HepG2 (cell line): ENCODE data around the gene ITK. TPM values are rescaled to one million over a fixed set of nuclear protein-coding genes. Genes with fewer than 3 reads are reported as not detected.

Experiments used
- ATAC-seq: fragments of 200-7000 bp; cut with Tn5 transposase; 3 replicates; pipeline ENCODE4 v1.9.1; 2020; ENCODE audit warnings: mild to moderate bottlenecking, moderate library complexity
- BruUV-seq: library from RNA; stranded (reverse); fragments of 400-500 nt; replicated peaks from 2 replicates; lab custom pipeline; 2021; lab: Mats Ljungman, UMichigan
- CTCF ChIA-PET: fragments of 300-600 bp; formaldehyde crosslinking; extraction: SDS; loops from one replicate; lab custom pipeline; 2021; ENCODE audit warnings: low total read pairs, inconsistent platforms, low intra/inter-chr PET ratio; lab: Yijun Ruan, JAX
- POLR2A ChIA-PET: fragments of 350-600 bp; sonication (Branson Sonifier 250); formaldehyde crosslinking; loops from one replicate; lab custom pipeline; 2020; ENCODE audit warnings: antibody characterized with exemption, inconsistent platforms; lab: Yijun Ruan, JAX
- DNase-seq: peaks from one replicate; pipeline ENCODE4 v3.0.0-alpha.2; 2015; ENCODE audit warnings: low spot score
- FAIRE-seq: peaks from 3 replicates; lab custom pipeline; 2011; peaks lifted over from hg19 to GRCh38; lab: Jason Lieb, UNC
- H2AFZ ChIP-seq: one replicate; pipeline ENCODE4 v1.6.1; 2011; ENCODE audit warnings: low read length, inconsistent platforms
- H3K27ac ChIP-seq: fragments of 300-600 bp; 3 replicates; pipeline ENCODE4 v1.8.0; 2011; ENCODE audit warnings: mixed run types, mild to moderate bottlenecking, mixed read lengths, low read length, inconsistent platforms; ENCODE audit not compliant: insufficient read depth; ENCODE audit errors: extremely low read length
- H3K27me3 ChIP-seq, 2 experiments: fragments of 200-600 bp in 1 of 2; 2 replicates in 1 of 2; 3 replicates in 1 of 2; pipeline versions ENCODE4 v1.6.0 to v1.8.0; 2011; ENCODE audit warnings: low read length in 2 of 2, mild to moderate bottlenecking in 2 of 2, moderate library complexity in 2 of 2, inconsistent platforms in 1 of 2; ENCODE audit not compliant: insufficient read depth in 2 of 2, control insufficient read depth in 1 of 2
- H3K36me3 ChIP-seq, 2 experiments: fragments of 200-600 bp in 1 of 2; replicated peaks in 1 of 2; 2 replicates in 1 of 2; 3 replicates in 1 of 2; pipeline versions ENCODE4 v1.5.1 to v1.8.0; 2011; ENCODE audit warnings: low read length in 2 of 2, inconsistent platforms in 1 of 2; ENCODE audit not compliant: insufficient read depth in 2 of 2, control insufficient read depth in 1 of 2
- H3K4me1 ChIP-seq: 2 replicates; pipeline ENCODE4 v1.5.1; 2012; ENCODE audit warnings: low read length, inconsistent platforms; ENCODE audit not compliant: insufficient read depth
- H3K4me2 ChIP-seq: 2 replicates; pipeline ENCODE4 v1.6.0; 2011; ENCODE audit warnings: low read depth, low read length, inconsistent platforms
- H3K4me3 ChIP-seq, 3 experiments: fragments of 200-600 bp in 1 of 3; sonication (generic), shearing (Covaris generic) in 1 of 3; replicated peaks in 1 of 3; 2 replicates each; pipeline ENCODE4 v1.5.1; 2011 to 2016; ENCODE audit warnings: low read length in 3 of 3, inconsistent platforms in 2 of 3, low read depth in 2 of 3, mild to moderate bottlenecking in 2 of 3, control low read depth in 1 of 3, mixed read lengths in 1 of 3; ENCODE audit not compliant: insufficient read depth in 1 of 3
- H3K79me2 ChIP-seq: one replicate; pipeline ENCODE4 v1.6.1; 2011; ENCODE audit warnings: low read length, inconsistent platforms; ENCODE audit not compliant: insufficient read depth
- H3K9ac ChIP-seq: 2 replicates; pipeline ENCODE4 v1.6.0; 2011; ENCODE audit warnings: mild to moderate bottlenecking, low read depth, low read length, inconsistent platforms; ENCODE audit not compliant: insufficient read depth
- H3K9me3 ChIP-seq: 2 replicates; pipeline ENCODE4 v1.5.1; 2012; ENCODE audit warnings: mild to moderate bottlenecking, low read length
- H4K20me1 ChIP-seq: 2 replicates; pipeline ENCODE4 v1.6.0; 2011; ENCODE audit warnings: inconsistent platforms, mild to moderate bottlenecking, low read length, moderate library complexity; ENCODE audit not compliant: insufficient read depth
- FOXJ3 ChIP-seq: sonication (generic); formaldehyde crosslinking; IDR thresholded peaks from 2 replicates; pipeline ENCODE4 v1.4.0; 2020; ENCODE audit warnings: missing genetic modification reagents, mild to moderate bottlenecking, borderline replicate concordance
- GLMP ChIP-seq: sonication (generic); formaldehyde crosslinking; IDR thresholded peaks from 2 replicates; pipeline ENCODE4 v1.9.0; 2021; ENCODE audit warnings: missing genetic modification reagents, mild to moderate bottlenecking, borderline replicate concordance
- HDAC2 ChIP-seq: sonication (generic); formaldehyde crosslinking; IDR thresholded peaks from 2 replicates; pipeline ENCODE4 v1.4.0; 2020; ENCODE audit warnings: missing genetic modification reagents
- HOXD1 ChIP-seq: sonication (generic); formaldehyde crosslinking; IDR thresholded peaks from 2 replicates; pipeline ENCODE4 v1.5.0; 2020; ENCODE audit warnings: missing genetic modification reagents
- MXI1 ChIP-seq: IDR thresholded peaks from 3 replicates; pipeline ENCODE4 v1.6.1; 2012; ENCODE audit warnings: low read depth, low read length, inconsistent platforms, borderline replicate concordance
- MYPOP ChIP-seq: sonication (generic); formaldehyde crosslinking; IDR thresholded peaks from 2 replicates; pipeline ENCODE4 v1.8.1; 2023; ENCODE audit warnings: mild to moderate bottlenecking, moderate library complexity, missing genetic modification reagents
- SMAD9 ChIP-seq: sonication (generic); formaldehyde crosslinking; IDR thresholded peaks from 2 replicates; pipeline ENCODE4 v1.5.1; 2020; ENCODE audit warnings: mild to moderate bottlenecking, missing genetic modification reagents
- XRCC5 ChIP-seq: fragments of 200-400 bp; formaldehyde crosslinking; optimal IDR thresholded peaks from 2 replicates; pipeline ENCODE3; 2017; ENCODE audit warnings: mild to moderate bottlenecking, low read length
- ZBTB3 ChIP-seq: sonication (generic); formaldehyde crosslinking; IDR thresholded peaks from 2 replicates; pipeline ENCODE4 v1.4.0; 2020; ENCODE audit warnings: low read depth, mild to moderate bottlenecking, moderate library complexity, missing genetic modification reagents, borderline replicate concordance
- ZBTB42 ChIP-seq: sonication (generic); formaldehyde crosslinking; IDR thresholded peaks from 2 replicates; pipeline ENCODE4 v1.5.0; 2020; ENCODE audit warnings: mild to moderate bottlenecking, missing genetic modification reagents
- ZNF180 ChIP-seq: sonication (generic); formaldehyde crosslinking; IDR thresholded peaks from 2 replicates; pipeline ENCODE4 v1.4.0; 2020; ENCODE audit warnings: low read depth, missing genetic modification reagents, borderline replicate concordance
- ZNF207 ChIP-seq: fragments of 450-650 bp; IDR thresholded peaks from 2 replicates; pipeline ENCODE4 v1.6.1; 2016; ENCODE audit warnings: antibody characterized with exemption, borderline replicate concordance
- ZNF225 ChIP-seq: sonication (generic); formaldehyde crosslinking; IDR thresholded peaks from 2 replicates; pipeline ENCODE4 v1.4.0; 2020; ENCODE audit warnings: mild to moderate bottlenecking, missing genetic modification reagents
- ZNF274 ChIP-seq: sonication (generic); formaldehyde crosslinking; IDR thresholded peaks from 2 replicates; pipeline ENCODE4 v1.5.1; 2020; ENCODE audit warnings: mild to moderate bottlenecking, missing genetic modification reagents
- ZNF276 ChIP-seq: sonication (generic); formaldehyde crosslinking; IDR thresholded peaks from 2 replicates; pipeline ENCODE4 v1.4.0; 2020; ENCODE audit warnings: mild to moderate bottlenecking, low read depth, missing genetic modification reagents
- ZNF460 ChIP-seq: sonication (generic); formaldehyde crosslinking; IDR thresholded peaks from 2 replicates; pipeline ENCODE4 v1.5.1; 2020; ENCODE audit warnings: missing genetic modification reagents, mild to moderate bottlenecking, borderline replicate concordance
- ZNF704 ChIP-seq: sonication (generic); formaldehyde crosslinking; IDR thresholded peaks from 2 replicates; pipeline ENCODE4 v1.8.1; 2023; ENCODE audit warnings: mild to moderate bottlenecking, inconsistent platforms, moderate library complexity, missing genetic modification reagents, borderline replicate concordance
- ZNF782 ChIP-seq: sonication (generic); formaldehyde crosslinking; IDR thresholded peaks from 2 replicates; pipeline ENCODE4 v1.4.0; 2020; ENCODE audit warnings: missing genetic modification reagents, mild to moderate bottlenecking, borderline replicate concordance
- ZSCAN5A ChIP-seq: sonication (generic); formaldehyde crosslinking; IDR thresholded peaks from 2 replicates; pipeline ENCODE4 v1.8.0; 2022; ENCODE audit warnings: mild to moderate bottlenecking, missing genetic modification reagents, borderline replicate concordance
- WGBS: methylation state at CpG from one replicate; pipeline ENCODE4 v1.1.6; 2017; ENCODE audit warnings: low lambda C conversion rate; 5-methylcytosine and 5-hydroxymethylcytosine counted together
- in situ Hi-C: cut with HindIII; loops from 2 replicates; pipeline ENCODE4 v1.10.0; 2017; ENCODE audit warnings: low pct_unique_long_range_greater_than_20kb; ENCODE audit not compliant: extremely low pct_ligation_motif_present
- intact Hi-C: fragments of 100-400 bp; cut with micrococcal nuclease; formaldehyde crosslinking; loops from one replicate; pipeline ENCODE4 v1.10.0; 2022; ENCODE audit not compliant: unreplicated experiment
- polyA plus RNA-seq, 8 experiments: library from polyadenylated mRNA; depleted of rRNA in 3 of 8; stranded (reverse) in 7 of 8; unstranded in 1 of 8; fragments of >200 nt; fragmentation: Illumina TruSeq in 4 of 8; extraction: Trizol in 4 of 8; gene quantifications; 2 replicates each; pipeline versions ENCODE4 v1.2.1 to v1.2.3, GENCODE V29; 2011 to 2016; ENCODE audit warnings: low read depth in 4 of 8, missing spikeins in 1 of 8, mixed read lengths in 1 of 8; ENCODE audit not compliant: insufficient read depth in 1 of 8
- total RNA-seq, 5 experiments: library from RNA; depleted of rRNA; stranded (reverse); fragments of >200 nt; fragmentation: Illumina TruSeq; extraction: Trizol; gene quantifications; 2 replicates each; pipeline ENCODE4 v1.2.3, GENCODE V29; 2016; ENCODE audit warnings: low read depth in 1 of 5

The ITK gene
- total and polyA plus RNA-seq, 2 of the 13 experiments (the other 11 are each of a cell fraction or from before 2014, with no cell fraction given), result 0.01 TPM; not detected in 1

GRCh38 chr5:157280927-157281326 is 100.3 kb downstream of the ITK start:
- no peaks in the 10 kb centered on the region for H3K27me3 ChIP-seq
- no peaks in the 10 kb centered on the region for H3K9me3 ChIP-seq
- H3K4me1 ChIP-seq, result peaks cover 7% of the 10 kb centered on the region; the same call in 1 of the 2 replicates
- 97% methylated on average over 3 of the region's 3 CpGs for WGBS
- POLR2A ChIA-PET, result no interaction called here
- H3K4me3 ChIP-seq, result no peak overlapping the region
- no peak overlapping the region for H3K4me2 ChIP-seq
- no peak for DNase-seq
- intact Hi-C loops (no loop called here), in situ Hi-C loops (no loop called here)
- no peak overlapping the region for H3K9ac ChIP-seq
- no TSS peak for BruUV-seq
- H3K27ac ChIP-seq, result no peak overlapping the region
- ATAC-seq, result no peak
- CTCF ChIA-PET, result no interaction called here
- H3K79me2 ChIP-seq, result peaks cover 17% of the 10 kb centered on the region
- no peaks in the 10 kb centered on the region for H3K36me3 ChIP-seq
- H2AFZ ChIP-seq, result no peak overlapping the region
- H4K20me1 ChIP-seq, result no peaks in the 10 kb centered on the region
- no peak for FAIRE-seq
- TF ChIP-seq FOXJ3 (CRISPR knock-in tag) (no peak), MXI1 (no peak), ZNF276 (CRISPR knock-in tag) (no peak), MYPOP (no peak), GLMP (CRISPR knock-in tag) (no peak), ZSCAN5A (CRISPR knock-in tag) (no peak), HDAC2 (CRISPR knock-in tag) (no peak), ZNF274 (CRISPR knock-in tag) (no peak), XRCC5 (no peak), SMAD9 (CRISPR knock-in tag) (no peak), HOXD1 (CRISPR knock-in tag) (no peak), ZNF460 (CRISPR knock-in tag) (no peak), ZNF180 (CRISPR knock-in tag) (no peak), ZBTB42 (CRISPR knock-in tag) (no peak), ZNF704 (CRISPR knock-in tag) (no peak), ZBTB3 (no peak), ZNF225 (CRISPR knock-in tag) (no peak), ZNF207 (no peak), ZNF782 (CRISPR knock-in tag) (no peak)
